Measurements from ENCODE around the gene CPNE5. TPM values are rescaled to one million over a fixed set of nuclear protein-coding genes. Genes with fewer than 3 reads are reported as not detected.

CPNE5 gene
- total RNA-seq, 1 donor from 2014 or later, result 0.58 TPM

- DNase-seq (ENCODE audit: low read depth), result no peak
- no peak overlapping the region for H3K4me3 ChIP-seq (ENCODE audit: low read depth, low read length)
- TF ChIP-seq CTCF (conservative IDR thresholded peaks at IDR 0.05; ENCODE audit: low read depth, low read length), result no peak
These were observed 17.0 kb upstream of the CPNE5 start for GRCh38 chr6:36856277-36856676.

DNA sequence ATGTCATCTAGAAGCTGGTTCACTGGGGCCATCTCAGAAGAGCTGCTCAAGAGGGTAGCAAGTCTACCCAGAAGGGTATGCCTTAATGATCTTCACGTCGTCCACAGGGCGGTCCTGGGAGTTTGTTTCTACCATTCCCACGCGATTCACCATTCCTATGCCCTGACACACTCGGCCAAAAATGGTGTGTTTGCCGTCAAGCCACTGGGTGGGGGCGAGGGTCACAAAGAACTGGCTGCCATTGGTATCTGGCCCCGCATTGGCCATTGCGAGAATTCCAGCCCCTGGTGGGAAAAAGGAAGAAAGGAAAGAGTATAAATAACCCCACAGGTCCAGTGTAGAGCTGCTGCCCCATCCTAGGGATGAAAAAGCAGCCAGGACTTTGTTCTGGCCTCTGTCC, 16.5 kb upstream of the CPNE5 start:
- TF ChIP-seq CTCF (conservative IDR thresholded peaks at IDR 0.05; ENCODE audit: low read depth, low read length), result no peak
- no peak for DNase-seq (ENCODE audit: low read depth)
- H3K4me3 ChIP-seq (ENCODE audit: low read depth, low read length), result no peak overlapping the region

DNA sequence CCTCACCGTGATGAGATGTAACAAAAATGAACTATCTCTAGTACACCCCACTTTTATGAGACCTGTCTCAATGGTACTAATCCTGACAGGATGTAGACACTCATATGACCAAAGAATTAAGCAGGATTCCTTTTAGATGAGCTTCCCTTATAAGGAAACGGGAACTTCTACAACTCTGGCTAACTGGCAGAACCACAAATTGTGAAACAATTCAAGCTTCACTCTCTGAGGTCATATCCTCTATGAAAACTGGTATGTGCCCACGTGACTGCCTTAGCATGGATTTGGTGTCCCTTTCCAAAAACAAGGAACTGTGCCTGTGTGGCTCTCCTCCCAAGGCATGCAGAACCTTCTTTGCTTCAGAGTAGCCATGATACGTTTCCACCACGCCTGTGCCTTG, 14.1 kb upstream of the CPNE5 start:
- H3K4me3 ChIP-seq (ENCODE audit: low read depth, low read length), result no peak overlapping the region
- no peak for TF ChIP-seq CTCF (conservative IDR thresholded peaks at IDR 0.05; ENCODE audit: low read depth, low read length)
- peak; percentile 59 for DNase-seq (ENCODE audit: low read depth)

GRCh38 chr6:36852481-36853147, 13.4 kb upstream of the CPNE5 start:
- H3K4me3 ChIP-seq (ENCODE audit: low read depth, low read length), result no peak overlapping the region
- peak; percentile 41 for DNase-seq (ENCODE audit: low read depth)
- peak; percentile 24 for TF ChIP-seq CTCF (conservative IDR thresholded peaks at IDR 0.05; ENCODE audit: low read depth, low read length)

DNA sequence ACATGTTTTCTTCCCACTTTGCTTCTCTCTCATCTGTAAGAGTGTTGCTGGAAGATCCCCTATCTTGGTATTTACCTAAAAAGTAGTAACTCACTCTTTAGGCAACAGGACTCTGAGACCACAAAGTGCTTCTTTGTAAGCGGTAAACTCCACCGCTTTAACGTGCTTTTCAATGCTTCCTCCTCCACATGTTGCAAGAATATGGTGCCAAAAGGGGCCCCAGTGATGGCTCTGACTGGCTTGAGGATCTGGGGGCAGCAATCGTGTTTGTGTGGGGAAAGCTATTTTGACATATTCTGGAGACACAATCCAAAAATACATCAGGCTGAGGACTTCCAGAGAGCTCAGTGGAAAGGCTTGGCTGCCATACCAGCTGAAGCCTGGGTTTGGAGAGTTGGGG, 12.4 kb upstream of the CPNE5 start:
- no peak overlapping the region for H3K4me3 ChIP-seq (ENCODE audit: low read depth, low read length)
- DNase-seq (ENCODE audit: low read depth), result no peak
- no peak for TF ChIP-seq CTCF (conservative IDR thresholded peaks at IDR 0.05; ENCODE audit: low read depth, low read length)

DNA sequence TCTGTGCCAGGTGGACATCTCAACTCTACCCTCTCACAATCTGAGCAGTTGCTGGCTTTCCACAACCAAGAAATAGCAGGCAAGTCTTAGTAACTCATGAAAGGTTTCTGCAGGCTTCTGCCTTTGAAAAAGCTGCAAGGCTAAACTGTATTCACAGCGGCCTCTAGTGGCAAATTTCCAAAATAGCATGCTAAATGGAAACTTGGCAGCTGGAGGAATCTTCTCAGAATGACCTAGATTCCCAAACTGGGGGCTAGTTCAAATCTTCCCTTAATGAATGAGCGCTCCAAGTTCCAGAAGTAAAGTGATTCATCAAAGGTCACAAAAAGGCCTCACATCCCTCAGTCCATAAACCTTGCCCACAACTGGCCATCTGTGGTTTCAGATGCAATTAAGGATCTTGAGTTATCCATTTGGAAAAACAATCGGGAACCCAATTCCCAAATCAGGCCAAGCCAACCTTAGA, 11.9 kb upstream of the CPNE5 start:
- no peak overlapping the region for H3K4me3 ChIP-seq (ENCODE audit: low read depth, low read length)
- DNase-seq (ENCODE audit: low read depth), result peak; percentile 48
- TF ChIP-seq CTCF (conservative IDR thresholded peaks at IDR 0.05; ENCODE audit: low read depth, low read length), result peak; percentile 90

DNA sequence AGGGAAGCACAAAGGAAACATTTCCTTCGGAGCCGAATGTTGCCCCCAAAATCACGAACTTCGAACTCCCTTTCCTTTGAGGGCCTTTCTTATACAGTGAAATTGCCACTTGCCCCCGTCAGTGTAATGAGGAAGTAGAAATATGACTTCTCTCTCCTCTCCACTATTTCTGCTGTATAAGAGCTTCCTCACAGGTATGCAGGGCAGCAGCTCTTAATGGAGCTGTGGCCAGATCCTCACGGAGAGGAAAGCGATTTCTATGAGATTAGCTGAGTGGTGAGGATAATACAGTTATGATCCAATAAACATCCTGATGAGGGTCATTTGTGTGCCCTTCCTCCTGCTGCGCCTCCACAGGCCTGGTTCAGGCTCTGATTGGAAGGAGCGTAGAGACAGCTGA, 10.8 kb upstream of the CPNE5 start:
- DNase-seq (ENCODE audit: low read depth), result no peak
- no peak for TF ChIP-seq CTCF (conservative IDR thresholded peaks at IDR 0.05; ENCODE audit: low read depth, low read length)
- H3K4me3 ChIP-seq (ENCODE audit: low read depth, low read length), result no peak overlapping the region

Measured in epithelial cell of proximal tubule (primary cell).